ENCODE measurements around the gene FBH1.

Gene FBH1

GRCh38 chr10:5910323-5911100, 20.5 kb downstream of the FBH1 start:
- Histone ChIP-seq H3K27me3 (ENCODE audit: insufficient read depth, poor library complexity, severe bottlenecking) (no peaks in the 10 kb centered on the region), H3K4me1 (ENCODE audit: insufficient read depth, poor library complexity, severe bottlenecking) (no peaks in the 10 kb centered on the region), H3K4me3 (ENCODE audit: severe bottlenecking) (no peak overlapping the region), H3K27ac (ENCODE audit: poor library complexity, severe bottlenecking) (no peak overlapping the region), H3K36me3 (ENCODE audit: low read depth) (peaks cover 47% of the 10 kb centered on the region), H3K9me3 (ENCODE audit: severe bottlenecking) (no peaks in the 10 kb centered on the region)
- no peak for DNase-seq (ENCODE audit: low spot score)
- TF ChIP-seq, protein P1, sequence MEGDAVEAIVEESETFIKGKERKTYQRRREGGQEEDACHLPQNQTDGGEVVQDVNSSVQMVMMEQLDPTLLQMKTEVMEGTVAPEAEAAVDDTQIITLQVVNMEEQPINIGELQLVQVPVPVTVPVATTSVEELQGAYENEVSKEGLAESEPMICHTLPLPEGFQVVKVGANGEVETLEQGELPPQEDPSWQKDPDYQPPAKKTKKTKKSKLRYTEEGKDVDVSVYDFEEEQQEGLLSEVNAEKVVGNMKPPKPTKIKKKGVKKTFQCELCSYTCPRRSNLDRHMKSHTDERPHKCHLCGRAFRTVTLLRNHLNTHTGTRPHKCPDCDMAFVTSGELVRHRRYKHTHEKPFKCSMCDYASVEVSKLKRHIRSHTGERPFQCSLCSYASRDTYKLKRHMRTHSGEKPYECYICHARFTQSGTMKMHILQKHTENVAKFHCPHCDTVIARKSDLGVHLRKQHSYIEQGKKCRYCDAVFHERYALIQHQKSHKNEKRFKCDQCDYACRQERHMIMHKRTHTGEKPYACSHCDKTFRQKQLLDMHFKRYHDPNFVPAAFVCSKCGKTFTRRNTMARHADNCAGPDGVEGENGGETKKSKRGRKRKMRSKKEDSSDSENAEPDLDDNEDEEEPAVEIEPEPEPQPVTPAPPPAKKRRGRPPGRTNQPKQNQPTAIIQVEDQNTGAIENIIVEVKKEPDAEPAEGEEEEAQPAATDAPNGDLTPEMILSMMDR (IDR thresholded peaks at IDR 0.05; ENCODE audit: poor library complexity, severe bottlenecking): no peak
- ATAC-seq (ENCODE audit: low read depth): no peak

- no peak for ATAC-seq (ENCODE audit: low read depth)
- Histone ChIP-seq H3K36me3 (ENCODE audit: low read depth) (peaks cover 52% of the 10 kb centered on the region), H3K4me1 (ENCODE audit: insufficient read depth, poor library complexity, severe bottlenecking) (no peaks in the 10 kb centered on the region), H3K9me3 (ENCODE audit: severe bottlenecking) (no peaks in the 10 kb centered on the region), H3K27me3 (ENCODE audit: insufficient read depth, poor library complexity, severe bottlenecking) (no peaks in the 10 kb centered on the region), H3K27ac (ENCODE audit: poor library complexity, severe bottlenecking) (no peak overlapping the region), H3K4me3 (ENCODE audit: severe bottlenecking) (no peak overlapping the region)
- TF ChIP-seq, protein P1 (IDR thresholded peaks at IDR 0.05; ENCODE audit: poor library complexity, severe bottlenecking): no peak
- no peak for DNase-seq (ENCODE audit: low spot score)
These were observed 21.6 kb downstream of the FBH1 start for GRCh38 chr10:5911670-5912069.

GRCh38 chr10:5913736-5914135, 23.7 kb downstream of the FBH1 start:
- ATAC-seq (ENCODE audit: low read depth) (no peak), DNase-seq (ENCODE audit: low spot score) (no peak)
- no peaks in the 10 kb centered on the region for H3K4me1 ChIP-seq (ENCODE audit: insufficient read depth, poor library complexity, severe bottlenecking)
- H3K9me3 ChIP-seq (ENCODE audit: severe bottlenecking): no peaks in the 10 kb centered on the region
- H3K27me3 ChIP-seq (ENCODE audit: insufficient read depth, poor library complexity, severe bottlenecking): no peaks in the 10 kb centered on the region
- TF ChIP-seq, protein P1 (IDR thresholded peaks at IDR 0.05; ENCODE audit: poor library complexity, severe bottlenecking): no peak
- H3K36me3 ChIP-seq (ENCODE audit: low read depth): peaks cover 65% of the 10 kb centered on the region
- no peak overlapping the region for H3K27ac ChIP-seq (ENCODE audit: poor library complexity, severe bottlenecking)
- H3K4me3 ChIP-seq (ENCODE audit: severe bottlenecking): no peak overlapping the region

DNA sequence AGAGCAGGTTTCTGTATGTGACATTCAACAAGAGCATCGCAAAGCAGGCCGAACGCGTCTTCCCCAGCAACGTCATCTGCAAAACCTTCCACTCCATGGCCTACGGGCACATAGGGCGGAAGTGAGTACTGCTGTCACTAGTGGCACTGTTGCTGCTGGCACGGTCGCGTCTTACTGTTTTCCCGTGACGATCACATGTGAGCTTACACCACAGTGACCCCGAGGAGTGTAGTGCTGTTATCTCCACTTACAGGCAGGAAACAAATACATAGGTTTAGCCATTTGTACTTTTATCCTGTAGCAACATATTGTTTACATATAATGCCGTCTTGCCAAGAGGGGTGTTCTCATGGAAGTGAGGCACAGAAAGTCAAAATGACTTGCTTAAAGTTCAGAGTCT, 25.4 kb downstream of the FBH1 start:
- DNase-seq (ENCODE audit: low spot score) (no peak), ATAC-seq (ENCODE audit: low read depth) (no peak)
- Histone ChIP-seq H3K9me3 (ENCODE audit: severe bottlenecking) (no peaks in the 10 kb centered on the region), H3K4me1 (ENCODE audit: insufficient read depth, poor library complexity, severe bottlenecking) (no peaks in the 10 kb centered on the region), H3K27ac (ENCODE audit: poor library complexity, severe bottlenecking) (no peak overlapping the region), H3K36me3 (ENCODE audit: low read depth) (peaks cover 65% of the 10 kb centered on the region), H3K27me3 (ENCODE audit: insufficient read depth, poor library complexity, severe bottlenecking) (no peaks in the 10 kb centered on the region), H3K4me3 (ENCODE audit: severe bottlenecking) (no peak overlapping the region)
- TF ChIP-seq, protein P1 (IDR thresholded peaks at IDR 0.05; ENCODE audit: poor library complexity, severe bottlenecking): no peak

- Histone ChIP-seq H3K36me3 (ENCODE audit: low read depth) (peaks cover 72% of the 10 kb centered on the region), H3K27ac (ENCODE audit: poor library complexity, severe bottlenecking) (no peak overlapping the region), H3K4me3 (ENCODE audit: severe bottlenecking) (no peak overlapping the region), H3K4me1 (ENCODE audit: insufficient read depth, poor library complexity, severe bottlenecking) (no peaks in the 10 kb centered on the region), H3K27me3 (ENCODE audit: insufficient read depth, poor library complexity, severe bottlenecking) (no peaks in the 10 kb centered on the region), H3K9me3 (ENCODE audit: severe bottlenecking) (no peaks in the 10 kb centered on the region)
- ATAC-seq (ENCODE audit: low read depth) (no peak), DNase-seq (ENCODE audit: low spot score) (no peak)
- TF ChIP-seq, protein P1 (IDR thresholded peaks at IDR 0.05; ENCODE audit: poor library complexity, severe bottlenecking): no peak
These were observed 27.3 kb downstream of the FBH1 start for GRCh38 chr10:5917305-5917704.

Measured in RWPE2 (cell line).